ENCODE data around the gene ZBTB48.
"Not testable (repeated sequence)": the region's sequence is repeated elsewhere in the genome, so short reads cannot be mapped to it uniquely, and the experiment has no call there.

ZBTB48 gene

GRCh38 chr1:6592441-6592840 lies 12.6 kb downstream of the ZBTB48 start:
- DNase-seq: no peak

GRCh38 chr1:6592865-6593593 lies 13.2 kb downstream of the ZBTB48 start:
- DNase-seq: no peak

- no peak for DNase-seq
Measured at GRCh38 chr1:6593810-6594209, 14.0 kb downstream of the ZBTB48 start.

- no peak for DNase-seq
Measured at GRCh38 chr1:6594977-6595740, 15.4 kb downstream of the ZBTB48 start.

- no peak for DNase-seq
Measured at GRCh38 chr1:6596351-6596750, 16.6 kb downstream of the ZBTB48 start.

- no peak for DNase-seq
Measured at GRCh38 chr1:6596886-6597776, 17.3 kb downstream of the ZBTB48 start.

- DNase-seq: no peak
Measured at GRCh38 chr1:6597777-6598131, 18.0 kb downstream of the ZBTB48 start.

GRCh38 chr1:6599141-6599975 lies 19.6 kb downstream of the ZBTB48 start:
- DNase-seq: peak; percentile 56 to 63 (median 61)

- not testable (repeated sequence) for DNase-seq
Measured at GRCh38 chr1:6599991-6600390, 20.2 kb downstream of the ZBTB48 start.

GRCh38 chr1:6600410-6601048 lies 20.7 kb downstream of the ZBTB48 start:
- DNase-seq: peak in 2 of 3 donors; percentile 18 to 27

GRCh38 chr1:6601049-6601922 lies 21.5 kb downstream of the ZBTB48 start:
- DNase-seq: peak; percentile 93 to 97 (median 94)

- DNase-seq: peak in 2 of 3 donors; percentile 37 to 53
Measured at GRCh38 chr1:6601923-6602668, 22.3 kb downstream of the ZBTB48 start.

- DNase-seq: peak; percentile 94 to 98 (median 97)
Measured at GRCh38 chr1:6602669-6603237, 23.0 kb downstream of the ZBTB48 start, which contains the start of gene KLHL21. Gene KLHL21 (minus strand): TSS chr1:6602869. CDS start chr1:6602817, 52 bp downstream.

GRCh38 chr1:6603238-6603914 lies 23.6 kb downstream of the ZBTB48 start:
- peak; percentile 68 to 77 (median 71) for DNase-seq

GRCh38 chr1:6603915-6604558 lies 24.2 kb downstream of the ZBTB48 start:
- DNase-seq: peak in 2 of 3 donors; percentile 42 to 49

- peak; percentile 48 to 59 (median 53) for DNase-seq
Measured at GRCh38 chr1:6612641-6613360, 33.0 kb downstream of the ZBTB48 start.

GRCh38 chr1:6613361-6614018 lies 33.7 kb downstream of the ZBTB48 start, which contains the start of gene PHF13:
Gene PHF13 (plus strand): TSS chr1:6613731. CDS start chr1:6614067, 336 bp downstream.
- peak; percentile 99 to 100 (median 100) for DNase-seq

All from suppressor macrophage treated with lipopolysaccharide for 1 hour (primary cell).